Stimulated activated CD8-positive, alpha-beta memory T cell treated with anti-CD3 and anti-CD28 coated beads, Interleukin-4, amount 100 ng/mL, for 1 hour (primary cell): ENCODE measurements around the gene LHFPL3.

Source experiments
- DNase-seq, 2 donors: peaks; one replicate each; pipeline ENCODE4 v3.0.0-alpha.2; 2020; ENCODE audit warnings: low read depth in 2 of 2, low spot score in 1 of 2

The LHFPL3 gene

DNA sequence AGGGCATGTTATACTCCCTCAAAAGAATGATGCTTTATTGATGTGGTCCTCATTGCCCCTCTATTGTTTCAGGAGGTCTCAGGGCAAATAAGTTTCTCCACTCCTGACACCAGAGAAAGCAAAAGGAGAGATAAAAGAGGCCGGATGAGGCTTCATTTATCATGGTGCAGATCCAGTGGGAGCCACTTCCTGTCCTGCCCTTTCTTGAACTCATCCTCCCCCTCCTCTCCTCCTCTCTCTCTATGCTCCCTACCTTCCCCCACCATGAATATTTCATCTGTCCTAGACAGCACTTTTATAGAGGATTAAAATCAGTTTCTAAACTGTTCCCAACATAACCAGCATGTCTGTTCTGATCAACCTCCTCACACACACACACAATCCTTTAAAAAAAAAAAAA lies 513.4 kb downstream of the LHFPL3 start:
- DNase-seq = no peak

DNA sequence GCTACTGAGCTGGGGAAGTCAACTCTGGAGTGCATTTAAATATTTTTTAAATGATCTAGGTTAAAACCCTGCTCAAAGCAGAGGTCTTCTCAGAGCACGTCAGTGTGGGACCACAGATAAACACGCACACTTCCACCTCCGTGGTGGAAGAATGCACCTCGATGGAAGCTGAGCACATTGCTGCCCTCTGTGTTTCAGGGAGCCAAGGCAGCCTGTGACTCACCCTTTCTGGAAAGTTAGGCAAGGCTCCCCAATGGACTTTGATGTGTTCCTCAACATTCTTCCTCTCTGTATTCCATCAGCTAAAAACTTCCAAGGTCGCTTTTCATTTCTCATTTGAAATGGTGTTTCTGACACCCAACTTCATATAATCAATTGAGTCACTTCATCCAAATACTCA lies 514.8 kb downstream of the LHFPL3 start:
- DNase-seq = no peak

DNA sequence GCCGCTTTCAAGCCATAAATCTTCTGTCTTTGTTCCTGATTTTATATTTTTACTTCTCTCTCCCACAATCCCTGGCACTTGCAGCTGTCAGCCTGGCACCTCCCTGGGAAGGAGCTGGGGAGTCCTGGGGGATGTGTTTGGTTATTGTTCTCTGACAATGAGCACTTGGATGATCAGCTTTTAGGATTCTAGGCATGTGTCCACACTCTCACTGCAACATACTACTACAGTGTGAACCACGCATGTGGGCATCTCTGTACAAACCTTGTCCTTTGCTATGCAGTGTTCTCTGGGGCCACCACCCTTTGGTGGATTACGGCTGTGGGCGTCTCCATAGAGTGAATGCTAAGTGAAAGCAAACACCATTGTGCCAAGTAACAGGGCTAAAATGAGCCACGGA lies 517.2 kb downstream of the LHFPL3 start:
- DNase-seq = no peak

DNA sequence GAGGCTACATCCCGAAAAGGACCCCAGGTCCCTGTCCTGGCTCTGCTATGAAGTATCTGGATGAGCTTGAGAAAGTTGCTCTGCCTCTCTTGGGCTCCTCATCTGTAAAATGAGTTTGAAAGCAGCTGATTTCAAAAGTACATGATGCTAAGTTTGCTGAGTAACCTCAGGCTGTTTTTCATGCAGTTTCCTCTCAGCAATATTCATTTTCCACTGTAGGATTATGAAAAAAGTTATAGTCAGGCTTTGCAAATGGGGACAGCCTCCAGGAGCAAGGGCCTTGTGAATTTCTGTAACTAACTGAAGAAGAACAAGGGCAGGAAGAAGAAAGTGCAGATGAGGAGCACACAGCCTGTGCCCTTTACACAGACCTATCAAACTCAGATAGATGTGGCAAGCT lies 518.3 kb downstream of the LHFPL3 start:
- no peak for DNase-seq

DNA sequence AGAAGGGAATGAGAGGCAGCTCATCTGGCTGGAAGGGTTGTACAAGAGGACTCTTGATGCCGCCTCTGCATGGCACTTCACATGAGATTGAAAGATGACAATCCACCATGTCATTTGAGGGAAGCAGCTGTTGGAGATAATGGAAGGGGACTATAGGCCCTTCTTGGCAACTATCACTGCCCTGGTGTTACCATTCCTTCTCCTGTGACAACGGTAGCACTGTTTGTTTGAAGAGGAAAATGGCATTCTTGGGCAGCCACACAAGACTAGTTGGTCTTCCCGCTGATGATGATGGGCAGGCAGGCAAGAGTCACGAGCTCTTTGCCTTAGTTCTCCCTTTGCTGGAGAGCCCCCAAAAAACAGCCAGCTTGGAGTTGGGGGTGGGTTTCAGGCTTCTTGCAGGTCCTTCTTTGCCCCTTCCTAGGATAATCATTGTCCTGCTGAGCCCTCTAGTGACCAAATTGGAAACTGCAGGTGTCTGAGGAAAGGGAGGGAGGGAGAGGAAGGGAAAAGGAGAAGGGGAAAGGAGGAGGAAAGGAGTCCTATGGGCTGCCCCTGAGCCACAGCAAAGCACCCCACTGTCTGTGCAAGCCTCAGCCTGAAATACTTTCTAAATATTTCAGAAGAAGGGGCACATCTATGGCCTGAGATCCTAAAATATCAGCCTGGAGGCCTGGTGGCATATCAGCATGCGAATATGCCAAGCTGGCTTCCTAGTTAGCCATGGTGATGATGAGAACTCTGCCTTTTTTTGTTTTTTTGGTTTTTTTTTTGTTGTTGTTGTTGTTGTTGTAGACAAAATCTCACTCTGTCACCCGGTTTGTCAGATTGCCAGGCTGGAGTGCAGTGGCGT lies 520.0 kb downstream of the LHFPL3 start:
- DNase-seq = peak in 1 of 2 donors; percentile 15

DNA sequence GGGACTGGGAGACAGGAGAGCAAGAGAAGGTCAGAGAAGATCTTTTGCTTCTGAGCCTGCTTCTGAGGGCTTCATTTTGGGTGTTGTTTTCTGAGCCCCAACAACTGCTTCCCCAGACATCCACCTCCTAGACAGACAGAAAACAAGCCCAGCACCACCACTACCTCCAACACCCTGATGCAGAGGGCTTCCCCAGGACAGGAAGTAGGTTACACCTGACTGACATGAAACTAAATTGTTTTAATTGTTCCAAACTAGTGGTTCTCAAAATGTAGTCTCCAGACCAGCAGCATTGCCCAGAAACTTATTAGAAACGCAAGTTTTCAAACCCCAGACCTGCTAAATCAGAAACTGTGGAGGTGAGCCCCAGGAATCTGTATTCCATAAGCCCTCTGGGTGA lies 522.0 kb downstream of the LHFPL3 start:
- no peak for DNase-seq

DNA sequence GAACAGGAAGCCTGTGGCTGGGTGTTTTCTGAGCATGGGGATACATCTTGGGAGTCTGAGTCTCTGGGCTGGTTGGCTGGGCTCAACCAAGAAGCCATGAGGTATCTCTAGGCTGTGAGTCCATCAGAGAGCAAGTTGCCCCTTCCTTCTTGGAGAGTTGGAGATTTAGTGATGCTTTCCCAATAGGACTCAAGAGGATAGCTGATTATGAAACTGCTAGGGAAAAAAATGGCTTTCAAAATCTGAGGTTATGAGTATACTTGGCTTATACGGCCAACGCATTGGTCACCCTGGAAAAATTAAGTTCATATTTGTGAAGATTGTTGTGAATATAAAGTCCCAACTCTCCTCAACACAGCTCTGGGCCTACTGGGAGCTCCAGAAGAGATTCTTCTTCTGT lies 522.9 kb downstream of the LHFPL3 start:
- no peak for DNase-seq

DNA sequence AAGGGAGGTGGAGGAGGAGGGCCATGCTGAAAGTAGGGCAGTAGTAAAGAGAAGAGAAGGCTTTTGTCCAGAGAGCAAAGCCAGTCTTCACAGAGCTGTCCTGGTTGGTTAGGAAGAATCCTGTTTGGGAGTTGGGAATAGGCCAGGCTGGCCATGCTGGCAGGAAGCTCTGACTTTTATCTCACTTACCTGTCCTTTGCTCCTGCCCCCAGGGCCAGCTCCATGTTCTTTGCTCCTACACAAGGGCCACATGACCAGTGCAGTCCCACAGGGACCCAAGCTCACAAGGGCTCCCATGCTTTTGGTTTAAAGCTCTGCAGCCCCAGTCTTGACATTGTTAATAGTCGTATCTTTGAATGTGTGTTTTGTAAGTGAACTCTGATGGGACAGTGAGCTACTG lies 524.0 kb downstream of the LHFPL3 start:
- DNase-seq = no peak

DNA sequence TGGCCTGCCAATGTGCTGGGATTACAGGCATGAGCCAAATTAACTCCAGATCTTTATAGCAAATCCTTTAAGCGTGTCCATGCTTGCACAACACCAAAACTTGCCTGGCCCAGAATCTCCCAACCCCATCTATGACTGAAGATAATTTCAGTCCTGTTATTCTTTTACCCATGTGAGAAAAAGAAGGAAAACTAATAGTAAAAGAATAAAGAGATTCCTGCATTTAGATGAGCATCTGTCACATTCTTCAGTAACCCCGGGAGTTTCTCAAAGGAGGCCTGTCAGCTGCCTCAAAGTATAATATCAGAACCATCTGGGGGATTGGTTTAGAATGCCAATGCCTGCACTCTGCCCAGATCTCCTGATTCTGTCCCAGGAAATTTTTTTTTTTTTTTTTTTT lies 527.5 kb downstream of the LHFPL3 start:
- DNase-seq = no peak

DNA sequence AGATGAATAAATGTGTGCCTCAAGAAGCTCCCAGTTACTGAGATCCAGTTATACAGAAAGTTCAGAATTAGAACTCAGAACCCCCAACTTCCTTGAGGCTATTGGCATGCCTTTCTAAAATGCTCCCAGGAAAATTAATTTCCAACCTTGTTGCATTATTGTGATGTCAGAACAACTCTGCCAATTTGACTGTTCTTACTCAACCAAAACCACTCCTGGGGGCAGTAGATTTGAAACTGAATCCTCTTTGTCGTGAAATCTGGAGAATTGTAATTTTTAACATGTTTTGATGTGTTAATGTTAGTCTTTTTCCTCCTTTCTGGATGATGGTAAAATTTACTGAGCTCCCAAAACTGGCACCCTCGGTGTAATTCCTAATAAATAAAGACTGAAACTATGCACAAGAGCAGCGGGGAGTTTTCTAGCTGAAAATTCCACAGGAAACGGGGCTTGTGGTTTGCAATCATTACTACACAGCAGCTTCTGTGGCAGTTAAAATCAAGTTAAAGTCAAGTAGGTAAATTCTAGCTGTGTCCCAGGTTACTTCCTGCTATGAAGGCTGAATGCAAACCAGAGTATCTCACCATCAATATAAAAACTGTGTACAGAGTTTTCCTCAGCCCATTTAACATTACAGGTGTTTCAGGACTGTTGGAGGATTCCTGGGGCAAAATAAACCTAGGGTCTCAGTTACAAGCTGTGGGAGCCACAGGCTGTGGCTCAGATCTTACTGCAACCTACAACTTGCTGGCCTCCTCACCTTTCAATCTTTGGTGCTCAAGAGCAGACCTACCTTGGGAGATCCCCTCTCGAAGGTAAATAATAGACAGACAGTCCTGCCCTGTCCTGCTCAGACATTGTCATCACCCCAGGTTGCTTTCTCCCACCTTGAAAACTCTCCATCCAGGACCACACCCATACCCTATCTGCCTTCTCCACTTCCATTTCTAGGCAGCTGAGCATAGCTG lies 529.3 kb downstream of the LHFPL3 start:
- no peak for DNase-seq

DNA sequence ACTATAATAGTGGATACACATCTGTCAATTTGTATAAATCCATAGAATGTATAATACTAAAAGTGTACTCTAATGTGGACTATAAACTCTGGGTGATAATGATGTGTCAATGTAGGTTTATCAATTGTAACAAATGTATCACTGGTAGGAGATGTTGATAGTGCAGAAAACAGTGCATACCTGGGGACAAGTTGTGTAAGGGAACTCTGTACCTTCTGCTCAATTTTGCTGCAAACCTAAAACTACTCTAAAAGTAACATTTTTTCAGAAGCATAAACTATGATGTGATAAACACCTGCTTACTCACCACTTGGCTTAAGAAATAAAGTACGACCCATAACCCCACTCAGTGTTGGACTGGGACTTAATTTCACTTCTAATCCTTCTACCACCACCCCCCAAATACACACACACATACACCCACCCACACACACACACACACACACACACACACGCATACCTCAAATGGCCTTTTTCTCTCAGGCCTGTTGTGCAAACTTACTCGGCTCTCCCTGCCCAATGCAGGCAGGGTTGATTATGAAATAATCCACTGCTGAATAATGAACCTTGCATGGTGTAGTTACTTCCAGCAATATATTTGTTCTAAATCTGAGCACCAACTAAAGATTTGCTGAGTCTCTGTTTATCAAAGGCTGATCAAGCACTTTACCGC lies 531.5 kb downstream of the LHFPL3 start:
- no peak for DNase-seq

DNA sequence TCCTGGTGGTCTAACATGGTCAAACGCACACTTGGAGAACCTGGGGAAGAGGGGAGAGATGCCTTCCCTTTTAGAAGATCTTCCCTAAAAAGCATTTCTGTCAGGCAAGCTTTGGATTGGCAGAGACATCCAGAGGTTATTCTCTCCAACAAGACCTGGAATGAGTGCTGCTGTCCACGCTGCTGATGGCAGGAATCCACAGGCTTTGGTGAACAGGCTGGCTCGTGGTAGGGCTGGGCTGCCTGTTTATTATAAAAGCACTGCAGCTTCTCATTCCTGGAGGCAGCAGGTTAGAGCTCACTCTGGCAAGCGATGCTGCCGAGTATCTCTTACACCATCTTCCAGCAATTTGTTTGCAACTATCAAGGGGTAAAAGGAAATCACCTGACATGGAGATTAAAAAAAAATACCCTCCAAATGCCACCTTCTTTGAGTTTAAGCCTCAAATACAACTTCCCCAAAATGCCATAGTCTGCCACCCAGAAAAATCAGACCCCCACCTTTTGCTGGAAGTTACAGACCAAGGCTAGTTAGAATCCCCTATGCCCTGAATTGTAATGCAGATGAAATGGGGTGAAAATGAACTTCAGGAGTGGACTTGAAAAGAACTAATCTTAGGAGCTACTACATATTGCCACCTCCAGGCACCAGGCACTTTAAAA lies 533.5 kb downstream of the LHFPL3 start:
- no peak for DNase-seq

DNA sequence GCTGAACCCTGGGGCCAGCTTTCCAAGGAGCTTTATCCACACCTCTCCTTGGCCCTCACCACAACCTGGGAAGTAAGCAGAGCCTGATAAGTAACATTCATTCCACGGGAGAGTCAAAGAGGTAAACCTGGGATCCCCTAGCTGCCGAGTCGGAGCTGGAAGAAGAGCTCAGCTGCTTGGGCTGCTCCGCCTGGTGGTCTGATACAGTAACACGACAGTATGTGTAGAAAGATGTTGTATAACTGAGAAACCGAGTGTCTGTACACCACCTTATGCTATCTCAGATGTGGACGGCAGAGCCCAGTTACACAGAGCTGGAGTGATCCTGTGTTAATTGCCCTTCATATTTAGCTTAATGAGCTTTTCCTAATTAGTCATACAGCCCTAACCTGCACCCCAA lies 534.3 kb downstream of the LHFPL3 start:
- DNase-seq = no peak

DNA sequence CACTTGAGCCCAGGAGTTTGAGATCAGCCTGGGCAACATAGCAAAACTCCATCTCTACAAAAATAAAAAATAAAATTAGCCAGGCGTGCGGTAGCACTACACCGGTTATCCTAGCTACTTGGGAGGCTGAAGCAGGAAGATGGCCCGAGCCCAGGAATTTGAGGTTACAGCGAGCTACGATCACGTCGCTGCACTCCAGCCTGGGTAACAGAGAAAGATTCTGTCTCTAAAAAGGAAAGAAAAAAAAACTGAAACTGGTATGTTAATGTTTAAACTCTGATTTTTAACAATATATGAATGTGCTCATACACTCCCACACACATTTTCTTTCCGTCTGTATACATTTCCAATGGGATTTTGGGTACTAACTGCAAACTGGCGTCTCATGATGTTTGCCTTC lies 545.0 kb downstream of the LHFPL3 start:
- DNase-seq = no peak

DNA sequence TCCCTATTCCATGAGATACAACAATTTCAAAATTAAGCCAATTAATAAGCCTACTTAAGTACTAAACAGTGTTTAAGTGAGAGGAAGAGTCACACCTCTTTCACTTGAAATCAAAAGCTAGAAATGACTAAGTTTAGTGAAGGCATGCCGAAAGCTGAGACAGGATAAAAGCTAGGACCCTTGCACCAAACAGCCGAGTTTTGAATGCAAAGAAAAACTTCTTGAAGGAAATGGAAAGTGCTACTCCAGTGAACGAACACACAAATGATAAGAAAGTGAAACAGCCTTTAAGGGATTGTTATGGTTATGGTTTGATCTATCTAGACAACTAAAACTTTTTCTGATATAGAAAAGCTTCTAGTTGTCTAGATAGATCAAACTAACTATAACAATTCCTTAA lies 550.2 kb downstream of the LHFPL3 start:
- no peak for DNase-seq

DNA sequence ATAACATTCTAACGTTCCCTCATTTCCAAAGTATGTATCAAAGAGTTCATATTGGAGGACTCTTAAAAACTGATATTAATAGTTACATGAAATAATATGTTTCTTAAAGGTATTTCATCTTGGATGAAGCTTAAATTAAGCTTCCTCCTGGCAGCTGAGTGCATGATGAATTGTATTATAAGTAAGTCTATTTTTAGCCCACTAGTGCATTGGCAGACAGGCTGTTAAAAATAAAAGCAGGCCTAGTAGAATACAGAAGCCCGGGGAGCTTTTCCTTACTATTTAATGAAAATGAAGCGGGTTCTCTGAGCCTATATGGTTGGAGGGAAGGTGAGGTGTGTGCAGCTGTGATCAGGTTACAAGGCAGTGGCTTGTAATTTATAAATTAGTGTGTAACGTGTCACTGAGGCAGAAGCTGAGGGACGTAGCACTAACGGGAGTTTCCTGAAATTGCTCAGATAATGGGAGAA lies 554.9 kb downstream of the LHFPL3 start:
- no peak for DNase-seq

DNA sequence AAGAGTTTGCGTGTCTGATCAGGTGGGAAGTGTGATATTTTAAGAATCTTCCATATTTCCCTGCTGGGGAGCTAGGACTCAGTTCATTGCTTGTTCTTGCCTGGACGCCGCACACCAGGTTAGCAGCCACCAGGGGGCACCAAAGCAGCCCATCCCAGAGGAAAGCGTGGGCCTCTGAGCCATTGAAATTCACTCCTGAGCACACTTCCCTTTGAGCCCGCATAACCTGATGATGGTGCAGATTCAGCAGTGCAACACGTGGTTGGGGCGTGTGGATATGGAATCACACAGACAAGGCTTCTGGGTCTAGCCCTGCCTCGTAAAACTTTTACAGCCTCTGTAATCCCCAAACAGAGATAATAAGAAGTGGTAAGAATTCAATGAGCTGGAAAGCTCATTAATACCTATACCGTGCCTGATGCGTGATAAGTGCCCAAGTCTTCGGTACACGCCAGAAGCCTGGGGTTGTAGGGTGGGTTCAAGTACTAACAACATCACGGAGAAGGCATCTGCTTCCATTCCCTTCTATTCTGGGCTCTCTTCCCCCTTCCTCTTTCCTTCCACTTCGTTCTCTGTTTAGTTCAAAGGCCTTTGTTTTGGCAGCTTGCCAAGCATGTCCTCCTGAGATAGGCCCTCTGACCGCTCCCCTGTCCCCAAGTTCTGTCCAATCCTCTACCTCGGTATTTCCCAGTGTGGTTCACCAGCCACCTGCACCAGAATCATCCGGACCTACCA lies 555.5 kb downstream of the LHFPL3 start:
- DNase-seq = peak; percentile 53 to 58

DNA sequence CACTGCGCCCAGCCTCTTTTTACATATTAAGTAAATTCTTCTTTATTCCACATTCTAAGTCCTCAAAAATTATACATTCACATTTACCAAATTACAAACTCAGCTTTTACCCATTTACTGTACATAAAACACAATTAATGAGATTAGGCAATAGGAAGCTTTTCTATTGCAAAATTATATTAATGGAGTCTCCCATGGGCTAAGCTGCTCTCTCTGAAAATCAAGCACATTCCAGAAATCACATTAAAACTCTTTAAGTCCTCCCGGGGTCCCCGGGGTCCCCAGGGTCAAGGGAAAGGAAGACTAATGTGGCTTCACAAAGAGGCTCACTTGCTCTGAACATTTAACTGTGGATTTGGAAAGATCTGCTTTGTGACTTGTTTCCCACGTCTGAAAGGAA lies 558.2 kb downstream of the LHFPL3 start:
- no peak for DNase-seq

DNA sequence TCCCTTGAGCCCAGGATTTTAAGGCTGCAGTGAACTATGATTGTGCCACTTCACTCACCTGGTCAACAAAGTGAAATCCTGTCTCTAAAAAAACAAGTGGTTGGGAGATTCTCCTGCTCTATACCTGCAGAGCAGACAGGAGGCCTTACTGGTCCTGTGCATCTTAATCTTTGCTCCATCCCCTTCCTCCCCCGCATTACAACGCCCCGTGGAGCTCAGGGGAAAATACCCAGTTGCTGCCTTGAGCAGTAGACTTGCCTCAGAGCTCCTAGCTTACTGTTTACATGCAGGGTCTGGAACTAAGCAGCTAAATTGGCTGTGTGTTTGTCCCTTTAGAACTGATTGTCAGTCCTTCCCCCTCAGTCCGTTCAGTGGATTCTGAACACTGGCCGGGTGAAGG lies 561.8 kb downstream of the LHFPL3 start:
- no peak for DNase-seq

DNA sequence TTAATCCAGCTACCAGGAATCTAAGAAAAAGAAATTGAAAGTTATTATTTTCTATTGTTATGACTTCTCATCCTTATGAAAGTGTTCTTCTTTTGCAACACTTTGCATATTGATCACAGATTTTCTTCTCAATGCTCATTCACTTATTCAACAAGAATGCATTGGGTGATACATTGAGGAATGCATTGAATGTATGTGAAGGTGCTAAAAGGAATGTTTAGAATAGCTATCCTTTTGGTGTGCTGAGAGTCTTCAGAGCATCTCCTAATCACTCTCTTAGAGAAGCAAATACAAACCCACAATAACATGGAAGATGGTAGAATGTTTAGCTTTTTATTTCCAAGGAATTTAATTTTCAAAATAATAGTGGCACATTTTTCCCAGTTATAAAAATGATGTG lies 563.5 kb downstream of the LHFPL3 start:
- DNase-seq = no peak
